Sigmoid colon (tissue), 7 donors: Measurements from ENCODE around the gene RYR3. TPM values are rescaled to one million over a fixed set of nuclear protein-coding genes. Genes with fewer than 3 reads are reported as not detected.

Source experiments
- DNase-seq: peaks from one replicate; pipeline ENCODE4 v3.0.0-alpha.2; 2019
- H3K27ac ChIP-seq, 4 donors: fragments of 200-600 bp; sonication (generic); one replicate each; pipeline ENCODE4 v1.5.1; 2016 to 2019; ENCODE audit warnings: mild to moderate bottlenecking in 1 of 4
- H3K27me3 ChIP-seq, 3 donors: fragments of 200-600 bp; sonication (generic); one replicate each; pipeline ENCODE4 v1.5.1; 2019; ENCODE audit warnings: mild to moderate bottlenecking in 1 of 3
- H3K36me3 ChIP-seq, 4 donors: fragments of 200-600 bp; sonication (generic); one replicate each; pipeline ENCODE4 v1.5.1; 2016 to 2019
- H3K4me1 ChIP-seq, 4 donors: fragments of 200-600 bp; sonication (generic); one replicate each; pipeline ENCODE4 v1.5.1; 2017 to 2019
- H3K4me3 ChIP-seq, 4 donors: fragments of 200-600 bp; sonication (generic); one replicate each; pipeline ENCODE4 v1.5.1; 2017 to 2019; ENCODE audit warnings: mild to moderate bottlenecking in 2 of 4, moderate library complexity in 1 of 4
- H3K9me3 ChIP-seq, 4 donors: fragments of 200-600 bp in 3 of 4; sonication (generic) in 3 of 4; one replicate each; pipeline versions ENCODE4 v1.5.1 to v1.6.1; 2013 to 2019
- CTCF ChIP-seq, 4 experiments: fragments of 450-650 bp in 3 of 4; fragments of 200-600 bp in 1 of 4; IDR thresholded peaks; one replicate each; pipeline ENCODE4 v1.5.1; 2016 to 2019; ENCODE audit warnings: antibody characterized with exemption in 4 of 4, mild to moderate bottlenecking in 3 of 4, moderate library complexity in 2 of 4
- EP300 ChIP-seq, 4 donors: sonication (generic); formaldehyde crosslinking; IDR thresholded peaks; one replicate each; pipeline ENCODE4 v1.6.1; 2017; ENCODE audit warnings: antibody characterized with exemption in 4 of 4
- POLR2A ChIP-seq, 2 donors: fragments of 450-650 bp; IDR thresholded peaks; one replicate each; pipeline ENCODE4 v1.6.1; 2016; ENCODE audit warnings: antibody characterized with exemption in 2 of 2, mild to moderate bottlenecking in 2 of 2, moderate library complexity in 2 of 2
- POLR2AphosphoS5 ChIP-seq, 4 donors: sonication (generic); formaldehyde crosslinking; IDR thresholded peaks; one replicate each; pipeline ENCODE4 v1.6.1; 2017; ENCODE audit warnings: antibody characterized with exemption in 4 of 4
- WGBS, 2 donors: extraction: QIAGEN DNeasy Blood & Tissue Kit; methylation state at CpG; one replicate each; pipeline ENCODE4 v1.1.7; 2013; 5-methylcytosine and 5-hydroxymethylcytosine counted together
- intact Hi-C: fragments of 100-400 bp; cut with DNase I; formaldehyde crosslinking; loops from one replicate; pipeline ENCODE4 v1.15.1; 2023
- polyA plus RNA-seq, 3 donors: library from polyadenylated mRNA; stranded (reverse); fragments of 200-250 nt; gene quantifications; one replicate each; pipeline ENCODE4 v1.2.3, GENCODE V29; 2013
- total RNA-seq, 4 donors: library from RNA; depleted of rRNA; stranded (reverse); fragments of >200 nt; gene quantifications; one replicate each; pipeline ENCODE4 v1.1.0, GENCODE V29; 2016
- donor health status: healthy with polysubstance abuse.
- donor health status: Bipolar disorder and iron deficiency.
- donor health status: healthy.

The RYR3 gene
- total and polyA plus RNA-seq, 7 donors, result 0.38 to 29.1 (median 10.5) TPM; not detected in 1

- Histone ChIP-seq H3K36me3 (no peaks in the 10 kb centered on the region), H3K4me3 (no peak overlapping the region), H3K4me1 (no peaks in the 10 kb centered on the region), H3K27me3 (no peaks in the 10 kb centered on the region), H3K9me3 (no peaks in the 10 kb centered on the region), H3K27ac (no peak overlapping the region)
- TF ChIP-seq EP300 (IDR thresholded peaks at IDR 0.05), result no peak
- 82 to 88% methylated on average over 8 of the region's 8 CpGs for WGBS, 2 donors
- no peak for DNase-seq
- intact Hi-C loops, result no loop called here
Measured at GRCh38 chr15:33518421-33518820, 207.7 kb downstream of the RYR3 start.

GRCh38 chr15:33524274-33524673, 213.5 kb downstream of the RYR3 start:
- Histone ChIP-seq H3K9me3 (no peaks in the 10 kb centered on the region), H3K27me3 (no peaks in the 10 kb centered on the region), H3K36me3 (no peaks in the 10 kb centered on the region), H3K4me3 (no peak overlapping the region), H3K4me1 (no peaks in the 10 kb centered on the region), H3K27ac (no peak overlapping the region)
- intact Hi-C loops, result no loop called here
- WGBS, 2 donors, result 52 to 85% methylated on average over 3 of the region's 3 CpGs
- TF ChIP-seq POLR2AphosphoS5 (IDR thresholded peaks at IDR 0.05), result no peak
- no peak for TF ChIP-seq EP300 (IDR thresholded peaks at IDR 0.05)
- TF ChIP-seq CTCF (IDR thresholded peaks at IDR 0.05), result no peak
- no peak for TF ChIP-seq POLR2A (IDR thresholded peaks at IDR 0.05)
- no peak for DNase-seq

- TF ChIP-seq POLR2AphosphoS5 (IDR thresholded peaks at IDR 0.05) (no peak), CTCF (IDR thresholded peaks at IDR 0.05) (no peak), POLR2A (IDR thresholded peaks at IDR 0.05) (no peak), EP300 (IDR thresholded peaks at IDR 0.05) (no peak)
- no peak overlapping the region for H3K27ac ChIP-seq
- H3K4me3 ChIP-seq, result no peak overlapping the region
- H3K4me1 ChIP-seq, result no peaks in the 10 kb centered on the region
- intact Hi-C loops, result no loop called here
- H3K36me3 ChIP-seq, result no peaks in the 10 kb centered on the region
- no peaks in the 10 kb centered on the region for H3K27me3 ChIP-seq
- DNase-seq, result no peak
- H3K9me3 ChIP-seq, result no peaks in the 10 kb centered on the region
- WGBS, 2 donors, result 74 to 84% methylated on average over 3 of the region's 3 CpGs
Measured at GRCh38 chr15:33526532-33526931, 215.8 kb downstream of the RYR3 start.

GRCh38 chr15:33533197-33533596, 222.4 kb downstream of the RYR3 start:
- H3K27me3 ChIP-seq, result no peaks in the 10 kb centered on the region
- no peaks in the 10 kb centered on the region for H3K9me3 ChIP-seq
- no peaks in the 10 kb centered on the region for H3K4me1 ChIP-seq
- no peak for TF ChIP-seq POLR2AphosphoS5 (IDR thresholded peaks at IDR 0.05)
- TF ChIP-seq CTCF (IDR thresholded peaks at IDR 0.05), result no peak
- TF ChIP-seq EP300 (IDR thresholded peaks at IDR 0.05), result no peak
- no peak for TF ChIP-seq POLR2A (IDR thresholded peaks at IDR 0.05)
- intact Hi-C loops, result no loop called here
- H3K27ac ChIP-seq, result no peak overlapping the region
- DNase-seq, result no peak
- 82 to 89% methylated on average over 4 of the region's 4 CpGs for WGBS, 2 donors
- H3K4me3 ChIP-seq, result no peak overlapping the region
- no peaks in the 10 kb centered on the region for H3K36me3 ChIP-seq

GRCh38 chr15:33534642-33535041, 223.9 kb downstream of the RYR3 start:
- WGBS, 2 donors, result 89 to 90% methylated on average over 4 of the region's 4 CpGs
- H3K27me3 ChIP-seq, result no peaks in the 10 kb centered on the region
- no peaks in the 10 kb centered on the region for H3K4me1 ChIP-seq
- no peak overlapping the region for H3K4me3 ChIP-seq
- no peak for DNase-seq
- intact Hi-C loops, result no loop called here
- no peaks in the 10 kb centered on the region for H3K9me3 ChIP-seq
- no peak overlapping the region for H3K27ac ChIP-seq
- H3K36me3 ChIP-seq, result no peaks in the 10 kb centered on the region
- TF ChIP-seq EP300 (IDR thresholded peaks at IDR 0.05), result no peak
- no peak for TF ChIP-seq CTCF (IDR thresholded peaks at IDR 0.05)
- no peak for TF ChIP-seq POLR2A (IDR thresholded peaks at IDR 0.05)
- no peak for TF ChIP-seq POLR2AphosphoS5 (IDR thresholded peaks at IDR 0.05)
